Astrocyte (in vitro differentiated cells and primary cell): ENCODE results near the gene LMNA.

Source experiments
- CTCF ChIP-seq: IDR thresholded peaks from 2 replicates; pipeline ENCODE4 v1.5.1; 2011; ENCODE audit warnings: low read depth, mild to moderate bottlenecking, inconsistent platforms, low read length, moderate library complexity; ENCODE audit not compliant: insufficient read depth
- EZH2 ChIP-seq: IDR thresholded peaks from 2 replicates; pipeline ENCODE4 v1.6.1; 2012; ENCODE audit warnings: mild to moderate bottlenecking, low read length, inconsistent platforms; ENCODE audit not compliant: insufficient read depth

GRCh38 chr1:156176610-156177210, 62.2 kb downstream of the LMNA start:
- TF ChIP-seq CTCF (no peak), EZH2 (no peak)
